Bronchial epithelial cell (primary cell): ENCODE measurements around the gene ORMDL1. TPM values are rescaled to one million over a fixed set of nuclear protein-coding genes. Genes with fewer than 3 reads are reported as not detected.
A peak's percentile ranks its signal among the peaks of the same experiment; 100 is the strongest.

ENCODE experiments used
- DNase-seq: peaks from one replicate; pipeline ENCODE4 v3.0.0-alpha.2; 2010; ENCODE audit warnings: low read depth
- FAIRE-seq: peaks from 2 replicates; lab custom pipeline; 2011; peaks lifted over from hg19 to GRCh38; lab: Jason Lieb, UNC
- H3K27me3 ChIP-seq: 2 replicates; pipeline ENCODE4 v1.5.1; 2011; ENCODE audit warnings: low read length; ENCODE audit not compliant: control insufficient read depth, insufficient read depth
- H3K36me3 ChIP-seq: 2 replicates; pipeline ENCODE4 v1.5.1; 2011; ENCODE audit warnings: low read length; ENCODE audit not compliant: control insufficient read depth, insufficient read depth
- H3K4me3 ChIP-seq: 2 replicates; pipeline ENCODE4 v1.5.1; 2011; ENCODE audit warnings: mild to moderate bottlenecking, low read depth, low read length, control low read depth
- total RNA-seq: library from RNA; depleted of rRNA; stranded (reverse); fragments of >200 nt; gene quantifications from 2 replicates; pipeline ENCODE4 v1.2.1, GENCODE V29; 2014
- TF ChIP-seq, protein P1 (sequence below): IDR thresholded peaks from 2 replicates; pipeline ENCODE4 v1.5.1; 2011; ENCODE audit warnings: mild to moderate bottlenecking, moderate library complexity, low read length, control low read depth, inconsistent platforms; ENCODE audit not compliant: insufficient read depth, severe bottlenecking

The ORMDL1 gene, protein sequence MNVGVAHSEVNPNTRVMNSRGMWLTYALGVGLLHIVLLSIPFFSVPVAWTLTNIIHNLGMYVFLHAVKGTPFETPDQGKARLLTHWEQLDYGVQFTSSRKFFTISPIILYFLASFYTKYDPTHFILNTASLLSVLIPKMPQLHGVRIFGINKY
- total RNA-seq = 38.9 and 46.9 TPM in 2 replicates

DNA sequence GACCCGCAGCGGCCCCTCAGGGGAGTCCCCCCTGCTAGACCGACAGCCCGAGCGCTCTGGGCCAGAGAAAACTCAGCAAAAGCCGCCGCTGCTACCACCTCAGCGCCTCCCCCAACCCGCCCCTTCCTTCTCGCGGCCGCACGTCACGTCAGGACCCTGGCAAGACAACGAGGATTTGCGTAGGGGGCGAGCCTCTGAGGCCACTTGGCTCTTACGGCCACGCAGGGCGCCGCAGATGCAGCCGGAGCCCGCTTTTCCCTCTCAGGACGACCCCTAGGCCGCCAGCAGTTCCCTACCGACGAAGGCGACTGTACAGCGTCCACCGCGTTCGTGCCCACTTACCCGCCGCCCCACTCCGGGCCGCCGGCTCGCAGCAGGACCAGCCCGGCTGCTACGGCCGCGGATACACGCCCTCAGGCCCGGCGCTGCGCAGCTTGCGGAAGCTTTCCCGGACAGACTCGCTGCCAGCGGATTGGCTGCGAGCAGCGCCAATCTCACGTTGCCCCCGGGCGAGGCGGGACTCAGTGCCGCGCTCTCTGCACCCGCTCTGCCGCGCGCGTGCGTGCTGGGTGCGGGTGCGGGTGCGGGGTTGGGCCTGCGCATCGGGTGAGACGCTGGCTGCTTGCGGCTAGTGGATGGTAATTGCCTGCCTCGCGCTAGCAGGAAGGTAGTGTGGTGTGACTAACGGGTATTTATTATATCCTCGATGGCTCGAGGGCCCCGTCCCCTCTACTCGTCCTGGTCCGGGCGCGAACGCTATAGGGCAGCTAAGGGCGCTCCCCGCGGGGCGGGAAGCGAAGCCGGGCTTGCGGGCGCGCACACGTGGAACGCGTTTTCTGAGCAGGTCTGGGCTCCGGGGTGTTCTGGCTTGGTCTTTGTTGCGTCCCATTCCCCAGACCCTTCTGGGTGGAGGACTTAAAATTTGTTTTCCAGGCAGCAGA is at the start of gene ORMDL1, which contains the start of gene PMS1:
Gene ORMDL1, minus strand, starts transcription at position 413 of the 941 bp plus-strand sequence. CDS start 1,744 bp downstream, outside the sequence.
Gene PMS1, plus strand, starts transcription at position 524 of the 941 bp plus-strand sequence. CDS start 7,360 bp downstream, outside the sequence.
- DNase-seq (peak; percentile 88), FAIRE-seq (peak; percentile 18)
- Histone ChIP-seq H3K27me3 (no peaks in the 10 kb centered on the region), H3K4me3 (peak within 1 kb of the TSS; percentile 97), H3K36me3 (peaks cover 6% of the 10 kb centered on the region)
- TF ChIP-seq, protein P1, sequence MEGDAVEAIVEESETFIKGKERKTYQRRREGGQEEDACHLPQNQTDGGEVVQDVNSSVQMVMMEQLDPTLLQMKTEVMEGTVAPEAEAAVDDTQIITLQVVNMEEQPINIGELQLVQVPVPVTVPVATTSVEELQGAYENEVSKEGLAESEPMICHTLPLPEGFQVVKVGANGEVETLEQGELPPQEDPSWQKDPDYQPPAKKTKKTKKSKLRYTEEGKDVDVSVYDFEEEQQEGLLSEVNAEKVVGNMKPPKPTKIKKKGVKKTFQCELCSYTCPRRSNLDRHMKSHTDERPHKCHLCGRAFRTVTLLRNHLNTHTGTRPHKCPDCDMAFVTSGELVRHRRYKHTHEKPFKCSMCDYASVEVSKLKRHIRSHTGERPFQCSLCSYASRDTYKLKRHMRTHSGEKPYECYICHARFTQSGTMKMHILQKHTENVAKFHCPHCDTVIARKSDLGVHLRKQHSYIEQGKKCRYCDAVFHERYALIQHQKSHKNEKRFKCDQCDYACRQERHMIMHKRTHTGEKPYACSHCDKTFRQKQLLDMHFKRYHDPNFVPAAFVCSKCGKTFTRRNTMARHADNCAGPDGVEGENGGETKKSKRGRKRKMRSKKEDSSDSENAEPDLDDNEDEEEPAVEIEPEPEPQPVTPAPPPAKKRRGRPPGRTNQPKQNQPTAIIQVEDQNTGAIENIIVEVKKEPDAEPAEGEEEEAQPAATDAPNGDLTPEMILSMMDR = no peak

DNA sequence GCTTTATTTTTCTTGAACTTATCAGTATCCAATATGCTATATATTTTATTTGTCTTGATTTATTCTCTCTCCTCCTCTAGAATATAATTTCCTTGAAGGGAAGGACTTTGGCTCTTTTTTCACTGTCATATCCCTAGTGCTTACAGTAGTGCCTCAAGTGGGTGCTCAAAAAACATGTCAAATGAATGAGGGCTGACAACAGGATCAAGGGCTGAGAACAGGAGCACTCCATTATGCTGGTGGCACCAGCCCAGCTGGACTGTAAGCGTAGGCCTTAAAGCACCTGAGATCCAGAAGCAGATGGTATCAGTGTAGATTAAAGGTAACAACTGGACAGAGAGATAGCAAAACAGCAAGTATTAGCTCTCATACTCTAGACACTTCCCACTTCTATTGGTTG is 46.4 kb upstream of the ORMDL1 start:
- TF ChIP-seq, protein P1 = no peak
- no peaks in the 10 kb centered on the region for H3K36me3 ChIP-seq
- FAIRE-seq = no peak
- no peaks in the 10 kb centered on the region for H3K27me3 ChIP-seq
- H3K4me3 ChIP-seq = no peak overlapping the region
- no peak for DNase-seq

DNA sequence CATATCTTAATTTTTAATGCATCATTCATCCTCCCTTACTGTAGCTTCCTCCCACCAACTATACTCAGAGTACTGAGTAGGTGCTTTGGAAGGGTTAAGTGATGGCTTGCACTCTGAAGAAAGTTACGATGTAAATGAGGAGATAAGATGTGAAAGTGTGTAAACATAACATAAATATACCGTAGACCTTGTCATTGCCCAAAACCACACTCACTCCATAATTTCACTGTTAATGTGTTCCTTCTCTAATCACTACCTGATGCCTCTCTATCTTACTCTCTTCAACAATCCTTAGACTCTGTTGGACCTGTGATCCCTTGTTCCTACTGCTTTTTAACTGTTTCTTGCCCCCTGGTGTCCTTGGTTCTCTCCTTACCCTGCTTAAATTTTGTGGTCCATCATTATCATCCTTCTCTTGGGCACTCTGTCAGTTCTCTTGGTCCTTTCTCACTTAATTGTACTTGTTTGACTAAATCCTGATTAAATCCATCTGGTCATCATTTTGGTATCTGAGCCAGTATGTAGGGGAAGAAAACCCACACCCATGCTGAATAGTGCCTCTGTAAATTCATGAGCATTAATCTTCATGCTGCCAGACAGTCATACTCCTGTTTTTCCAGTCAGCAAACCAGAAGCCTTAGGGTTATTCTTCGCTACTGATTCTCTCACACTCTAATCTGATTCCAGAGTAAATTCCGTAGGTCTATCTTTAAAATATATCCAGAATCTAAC is 45.1 kb upstream of the ORMDL1 start:
- Histone ChIP-seq H3K4me3 (no peak overlapping the region), H3K27me3 (no peaks in the 10 kb centered on the region), H3K36me3 (no peaks in the 10 kb centered on the region)
- FAIRE-seq (no peak), DNase-seq (no peak)
- TF ChIP-seq, protein P1 = no peak

DNA sequence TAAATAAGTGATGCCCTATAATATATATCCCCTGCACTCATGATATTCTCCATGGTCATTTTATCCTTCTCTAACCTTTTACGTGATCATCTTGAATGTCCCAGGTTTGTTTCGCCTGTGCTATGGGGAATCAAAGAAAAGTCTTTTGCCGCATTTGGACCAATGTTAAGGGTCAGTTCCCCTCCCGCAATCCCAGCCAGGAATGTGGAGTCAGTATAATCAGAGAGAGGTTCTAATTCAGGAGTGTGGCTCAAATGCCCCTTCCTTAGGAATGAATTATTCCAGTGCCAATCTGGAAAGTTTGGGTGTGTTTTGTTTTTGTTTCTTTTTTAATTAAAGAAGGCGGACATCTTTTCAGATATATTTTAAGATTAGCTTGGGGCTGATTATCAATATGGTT is 41.9 kb upstream of the ORMDL1 start:
- FAIRE-seq (no peak), DNase-seq (no peak)
- TF ChIP-seq, protein P1 = no peak
- no peaks in the 10 kb centered on the region for H3K36me3 ChIP-seq
- H3K27me3 ChIP-seq = no peaks in the 10 kb centered on the region
- no peak overlapping the region for H3K4me3 ChIP-seq

DNA sequence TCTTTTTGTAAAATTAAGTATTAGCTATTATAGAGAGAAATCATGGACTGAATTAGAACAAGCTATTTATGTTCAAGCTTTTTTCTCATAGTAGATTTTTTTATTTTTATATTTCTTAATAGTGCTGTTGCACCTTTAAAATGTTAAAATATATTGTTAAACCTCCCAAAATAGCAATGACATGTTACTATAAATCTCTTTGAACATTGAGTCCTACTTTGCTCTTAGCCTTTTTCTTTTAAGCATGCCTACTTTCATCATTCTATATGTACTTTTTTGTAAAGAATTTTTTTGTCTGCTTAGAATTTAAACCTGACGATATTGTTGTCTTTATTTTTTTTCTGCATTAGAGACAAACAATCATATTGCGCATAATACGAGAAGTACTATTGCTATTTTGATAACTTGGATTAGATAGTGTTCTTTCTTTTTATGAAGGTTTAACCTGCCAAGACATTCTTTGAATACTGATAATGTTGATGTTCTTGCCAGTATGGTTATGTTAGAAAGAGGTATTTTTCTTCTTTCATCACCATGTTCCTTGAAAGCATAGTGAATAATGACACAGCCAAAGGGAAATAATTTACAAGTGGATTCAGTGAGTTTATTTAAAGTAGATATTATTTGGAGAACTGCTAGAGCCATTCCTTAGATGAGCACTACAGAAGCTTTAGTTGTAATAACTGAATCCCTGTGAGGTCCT is 40.7 kb upstream of the ORMDL1 start:
- Histone ChIP-seq H3K4me3 (no peak overlapping the region), H3K36me3 (no peaks in the 10 kb centered on the region), H3K27me3 (no peaks in the 10 kb centered on the region)
- FAIRE-seq = no peak
- TF ChIP-seq, protein P1 = no peak
- DNase-seq = no peak
